ENCODE results near the gene INTS12.
A peak's percentile ranks its signal among the peaks of the same experiment; 100 is the strongest.
"Not testable (repeated sequence)": the region's sequence is repeated elsewhere in the genome, so short reads cannot be mapped to it uniquely, and the experiment has no call there.

INTS12 gene, protein sequence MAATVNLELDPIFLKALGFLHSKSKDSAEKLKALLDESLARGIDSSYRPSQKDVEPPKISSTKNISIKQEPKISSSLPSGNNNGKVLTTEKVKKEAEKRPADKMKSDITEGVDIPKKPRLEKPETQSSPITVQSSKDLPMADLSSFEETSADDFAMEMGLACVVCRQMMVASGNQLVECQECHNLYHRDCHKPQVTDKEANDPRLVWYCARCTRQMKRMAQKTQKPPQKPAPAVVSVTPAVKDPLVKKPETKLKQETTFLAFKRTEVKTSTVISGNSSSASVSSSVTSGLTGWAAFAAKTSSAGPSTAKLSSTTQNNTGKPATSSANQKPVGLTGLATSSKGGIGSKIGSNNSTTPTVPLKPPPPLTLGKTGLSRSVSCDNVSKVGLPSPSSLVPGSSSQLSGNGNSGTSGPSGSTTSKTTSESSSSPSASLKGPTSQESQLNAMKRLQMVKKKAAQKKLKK

DNA sequence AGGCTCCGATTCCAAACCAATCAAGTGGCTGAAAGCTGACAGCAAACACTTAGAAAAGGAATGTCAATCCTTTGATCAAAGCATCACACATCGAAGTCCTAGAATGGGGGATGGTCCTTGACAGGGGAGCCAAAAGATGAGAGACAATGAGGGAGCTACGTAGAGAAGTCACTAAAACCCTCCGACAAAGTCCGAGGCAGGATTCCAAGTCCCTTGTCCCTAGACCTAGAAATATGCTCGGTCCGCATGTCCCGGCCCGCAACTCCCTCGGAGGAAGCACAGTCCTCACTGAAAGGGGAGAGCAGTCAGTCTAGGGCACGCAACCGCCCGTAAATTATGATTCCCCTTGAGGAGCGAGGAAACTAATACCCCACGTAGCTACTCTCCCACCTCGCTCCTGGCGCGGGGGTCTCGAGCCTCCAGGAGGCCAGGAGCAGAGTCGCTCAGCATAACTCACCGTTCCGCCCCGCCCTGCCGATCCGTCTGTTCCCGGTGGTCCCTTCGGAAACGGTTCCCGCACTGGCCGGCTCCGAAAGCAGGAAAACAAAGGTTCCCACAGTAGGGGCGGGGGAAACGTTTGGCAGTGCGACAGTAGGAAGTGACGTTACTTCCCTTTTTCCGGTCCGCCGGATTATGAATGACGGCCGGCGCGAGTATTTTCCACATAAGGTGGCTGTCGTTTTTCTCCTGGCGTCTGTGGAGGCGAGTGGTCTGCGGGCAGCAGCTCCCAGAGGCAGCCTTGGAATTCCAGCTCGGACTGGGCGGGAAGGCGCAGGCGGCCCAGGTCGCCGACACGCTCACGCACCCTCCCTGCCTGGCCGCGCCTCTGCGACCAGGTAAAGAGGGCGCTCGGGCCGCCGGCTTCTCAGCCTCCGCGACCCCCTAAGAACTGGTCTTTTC lies at the start of gene INTS12, which contains the start of gene GSTCD:
TSS of gene INTS12 (minus strand) at position 509 of the 900 bp plus-strand sequence. CDS start 8,684 bp downstream, outside the sequence.
TSS of gene GSTCD (plus strand) at position 604 of the 900 bp plus-strand sequence. CDS start 8,830 bp downstream, outside the sequence.
- peak; percentile 95 for DNase-seq (ENCODE audit: low spot score)

DNA sequence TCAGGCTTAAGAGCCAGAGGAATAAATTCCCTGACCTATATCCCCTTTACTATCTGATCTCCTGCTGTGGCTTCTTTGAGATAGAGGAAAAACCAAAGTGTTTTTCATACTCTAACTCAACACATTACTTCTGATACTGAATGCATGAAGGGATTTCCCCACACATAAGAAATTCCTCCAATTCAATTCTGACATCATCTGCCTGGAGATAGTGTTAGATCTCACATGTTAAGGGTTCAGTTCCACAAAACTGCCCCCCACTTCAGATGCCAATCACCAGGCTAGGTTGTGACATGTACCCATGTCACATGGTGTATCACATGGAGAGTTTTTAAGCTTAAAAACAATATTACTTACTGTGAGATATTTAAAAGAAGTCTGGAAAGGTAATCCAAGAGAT lies 46.9 kb upstream of the INTS12 start:
- no peak for DNase-seq (ENCODE audit: low spot score)

DNA sequence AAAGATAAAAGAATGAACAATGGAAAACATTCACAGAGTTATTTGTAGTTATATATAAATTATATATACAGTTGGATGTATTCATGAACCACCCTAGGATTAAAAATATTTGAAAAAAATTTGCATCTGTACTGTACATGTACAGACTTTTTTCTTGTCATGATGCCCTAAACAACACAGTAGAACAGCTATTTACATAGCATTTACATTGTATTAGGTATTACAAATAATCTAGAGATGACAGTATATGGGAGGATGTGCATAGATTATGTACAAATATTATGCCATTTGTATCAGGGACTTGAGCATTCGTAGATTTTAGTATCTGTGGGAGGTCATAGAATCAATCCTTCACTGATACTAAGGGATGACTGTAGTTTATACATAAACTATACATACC lies 44.9 kb upstream of the INTS12 start:
- DNase-seq (ENCODE audit: low spot score) = no peak

DNA sequence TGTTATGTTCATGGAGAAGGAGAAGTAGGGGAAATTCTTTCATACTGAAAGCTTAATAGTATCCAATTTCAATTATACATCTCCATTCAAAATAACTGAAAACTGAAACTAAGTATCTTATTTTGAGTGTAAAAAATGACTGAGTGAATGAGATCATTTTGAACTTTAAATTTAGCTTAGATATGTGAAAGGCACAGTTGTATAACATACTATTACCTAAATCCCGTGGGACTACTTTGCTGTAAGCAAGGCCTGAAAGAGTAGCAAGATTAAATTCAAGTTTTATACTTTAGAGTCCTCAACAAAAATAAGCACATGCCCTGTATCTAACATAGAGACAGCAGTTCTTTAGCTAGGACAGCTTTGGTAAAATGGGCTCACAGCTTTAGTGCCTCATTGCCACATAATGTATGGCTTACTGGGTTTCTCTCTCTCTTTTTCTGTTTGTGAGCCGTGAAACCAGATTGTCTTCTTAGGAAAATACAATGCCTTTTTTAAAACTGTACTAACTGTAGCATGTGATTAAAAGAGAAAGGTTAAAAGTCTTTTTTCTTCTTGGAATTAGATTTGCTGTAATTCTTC lies 43.3 kb upstream of the INTS12 start:
- DNase-seq (ENCODE audit: low spot score) = no peak

DNA sequence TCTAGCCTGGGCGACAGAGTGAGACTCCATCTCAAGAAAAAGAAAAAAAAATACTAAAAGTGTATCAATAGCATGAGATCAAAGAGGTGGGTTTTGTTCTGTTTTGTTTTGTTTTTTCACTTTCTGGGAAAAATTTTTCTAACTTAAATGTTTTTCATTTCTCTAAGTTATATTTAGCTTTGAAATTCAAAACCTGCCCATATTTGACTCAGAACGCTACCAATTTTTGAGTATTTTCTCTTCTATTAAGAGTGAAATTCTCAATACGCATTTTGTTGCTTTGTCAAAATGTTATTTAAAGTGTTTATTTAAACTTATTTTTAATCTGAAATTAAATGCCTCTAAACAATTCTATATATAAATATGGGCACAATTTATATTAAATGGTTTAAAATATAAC lies 39.7 kb upstream of the INTS12 start:
- DNase-seq (ENCODE audit: low spot score) = no peak

DNA sequence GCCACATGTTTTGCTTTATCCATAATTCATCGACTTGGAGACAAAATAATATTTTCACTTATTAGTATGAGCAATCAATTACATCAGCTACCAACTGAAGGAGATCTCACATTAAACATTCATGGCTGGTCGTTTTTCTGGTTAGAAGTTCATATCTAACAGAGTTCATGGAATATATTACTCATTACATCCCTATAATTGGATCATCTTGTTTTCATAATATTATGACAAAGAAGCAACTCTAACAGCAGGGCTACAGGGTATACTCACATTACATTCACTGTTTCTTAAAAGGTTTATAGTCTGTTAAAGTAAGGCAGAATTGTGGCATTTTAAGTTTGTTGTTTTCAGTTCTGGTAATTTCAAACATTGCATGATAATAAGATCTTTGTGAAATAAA lies 33.1 kb upstream of the INTS12 start:
- DNase-seq (ENCODE audit: low spot score) = no peak

DNA sequence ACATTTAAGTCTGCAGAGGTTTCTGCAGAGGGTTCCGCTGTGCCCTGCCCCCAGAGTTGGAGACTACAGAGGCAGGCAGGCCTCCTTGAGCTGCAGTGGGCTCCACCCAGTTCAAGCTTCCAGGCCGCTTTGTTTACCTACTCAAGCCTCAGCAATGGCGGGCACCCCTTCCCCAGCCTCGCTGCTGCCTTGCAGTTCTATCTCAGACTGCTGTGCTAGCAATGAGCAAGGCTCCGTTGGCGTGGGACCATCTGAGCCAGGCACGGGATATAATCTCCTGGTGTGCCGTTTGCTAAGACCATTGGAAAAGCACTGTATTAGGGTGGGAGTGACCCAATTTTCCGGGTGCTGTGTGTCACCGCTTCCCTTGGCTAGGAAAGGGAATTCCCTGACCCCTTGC lies 26.7 kb upstream of the INTS12 start:
- DNase-seq (ENCODE audit: low spot score) = not testable (repeated sequence)

DNA sequence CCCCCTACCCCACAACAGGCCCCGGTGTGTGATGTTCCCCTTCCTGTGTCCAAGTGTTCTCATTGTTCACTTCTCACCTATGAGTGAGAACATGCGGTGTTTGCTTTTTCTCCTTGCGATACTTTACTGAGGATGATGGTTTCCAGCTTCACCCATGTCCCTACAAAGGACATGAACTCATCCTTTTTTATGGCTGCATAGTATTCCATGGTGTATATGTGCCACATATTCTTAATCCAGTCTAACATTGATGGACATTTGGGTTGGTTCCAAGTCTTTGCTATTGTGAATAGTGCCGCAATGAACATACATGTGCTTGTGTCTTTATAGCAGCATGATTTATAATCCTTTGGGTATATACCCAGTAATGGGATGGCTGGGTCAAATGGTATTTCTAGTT lies 21.4 kb upstream of the INTS12 start:
- DNase-seq (ENCODE audit: low spot score) = not testable (repeated sequence)

DNA sequence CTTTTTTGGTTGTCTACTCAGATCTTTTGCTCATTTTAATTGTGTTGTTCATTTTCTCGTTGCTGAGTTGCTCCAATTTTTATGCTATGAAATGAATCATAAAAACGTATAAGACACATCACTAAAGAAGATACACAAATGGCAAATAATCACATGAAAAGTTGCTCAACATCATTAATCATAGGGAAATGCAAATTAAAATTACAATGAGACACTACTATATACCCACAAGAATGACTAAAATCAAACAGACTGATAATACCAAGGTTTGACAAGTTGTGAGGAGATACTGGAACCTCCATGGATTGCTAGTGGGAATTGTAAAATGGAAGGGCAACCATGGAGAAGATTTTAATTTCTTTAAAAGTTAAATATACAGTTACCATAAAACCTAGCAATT lies 17.1 kb upstream of the INTS12 start:
- no peak for DNase-seq (ENCODE audit: low spot score)

DNA sequence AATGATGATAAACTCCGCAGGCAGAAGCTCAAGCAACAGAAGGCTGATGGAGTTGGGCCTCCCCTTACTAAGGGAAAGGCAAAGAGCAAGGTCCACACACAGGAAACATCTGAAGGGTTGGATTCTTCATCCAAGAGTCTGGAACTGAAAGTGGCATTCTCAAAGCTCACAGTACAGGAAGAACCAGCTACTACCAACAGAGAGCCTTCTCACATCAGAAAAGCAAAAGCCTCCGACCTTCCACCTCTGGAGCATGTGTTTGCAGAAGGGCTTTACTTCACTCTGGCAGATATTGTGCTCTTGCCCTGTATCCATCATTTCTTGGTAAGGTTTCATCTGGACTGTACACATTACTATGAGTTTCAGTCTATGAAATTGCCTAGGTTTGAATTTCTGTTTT lies 10.7 kb upstream of the INTS12 start:
- no peak for DNase-seq (ENCODE audit: low spot score)

DNA sequence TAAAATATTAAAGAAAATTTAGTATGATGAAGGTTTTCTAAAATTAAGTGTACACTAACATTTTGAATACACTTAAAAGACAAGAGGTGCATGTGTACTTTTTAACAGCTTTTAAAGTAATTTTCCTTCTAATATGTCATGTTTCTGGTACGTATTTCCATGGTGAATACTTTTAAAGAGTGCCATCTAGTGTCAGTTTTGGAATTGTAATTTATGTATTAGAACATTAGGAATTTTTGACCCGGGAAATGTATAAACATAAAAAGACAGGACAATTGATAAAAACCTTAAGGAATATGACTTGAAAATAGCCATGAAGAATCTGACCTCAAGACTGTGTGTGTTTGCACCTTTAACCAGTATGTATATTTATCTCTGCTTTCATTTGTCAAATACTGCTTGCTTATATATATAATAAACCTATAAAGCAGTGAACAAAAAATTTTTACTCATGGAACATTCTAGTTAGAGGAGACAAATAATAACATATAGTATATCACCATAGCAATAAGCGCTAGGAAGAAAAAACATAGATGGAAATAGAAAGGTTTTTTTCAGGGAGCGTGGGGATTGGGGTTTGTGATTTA lies 7.3 kb upstream of the INTS12 start:
- no peak for DNase-seq (ENCODE audit: low spot score)

DNA sequence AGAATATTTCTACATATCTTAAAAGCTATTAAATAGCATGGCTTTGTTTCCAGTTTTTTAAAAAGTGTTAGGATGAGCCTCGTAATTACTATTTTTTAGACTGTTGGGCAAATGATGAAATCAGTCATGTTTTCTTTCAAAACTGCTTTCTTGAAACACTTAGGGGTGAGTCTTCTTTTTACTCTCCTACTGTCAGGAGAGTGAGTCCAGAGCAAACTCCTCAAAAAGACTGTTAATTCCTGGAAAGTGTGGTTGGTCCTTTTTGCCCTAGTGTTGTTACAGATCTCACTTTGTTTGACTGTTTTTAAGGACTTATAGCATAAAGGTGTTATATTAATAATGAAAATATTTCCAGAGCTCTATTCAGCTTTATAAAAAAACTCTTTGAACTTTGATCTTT lies 6.4 kb upstream of the INTS12 start:
- DNase-seq (ENCODE audit: low spot score) = no peak

DNA sequence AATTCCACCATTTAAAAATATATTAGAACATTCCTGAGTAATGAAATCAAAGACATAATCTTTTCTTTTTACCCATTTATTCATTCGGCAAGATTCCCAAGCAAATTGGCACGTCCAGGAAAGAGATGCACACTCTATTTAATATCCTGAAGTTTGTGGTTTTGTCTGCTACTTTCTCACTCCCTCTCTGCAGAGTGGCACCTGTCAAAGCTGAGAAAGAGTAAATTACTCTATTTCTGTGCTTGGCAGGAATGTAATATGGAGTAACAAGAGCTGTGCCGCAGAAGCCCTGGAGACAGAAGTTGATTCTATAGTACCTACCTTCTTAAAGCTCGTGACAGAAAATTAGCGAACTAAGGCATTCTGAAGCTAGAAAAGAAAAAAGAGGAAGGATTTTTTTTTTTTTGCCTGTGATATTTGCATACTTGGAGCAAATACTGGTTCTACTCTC lies 5.6 kb upstream of the INTS12 start:
- DNase-seq (ENCODE audit: low spot score) = no peak

DNA sequence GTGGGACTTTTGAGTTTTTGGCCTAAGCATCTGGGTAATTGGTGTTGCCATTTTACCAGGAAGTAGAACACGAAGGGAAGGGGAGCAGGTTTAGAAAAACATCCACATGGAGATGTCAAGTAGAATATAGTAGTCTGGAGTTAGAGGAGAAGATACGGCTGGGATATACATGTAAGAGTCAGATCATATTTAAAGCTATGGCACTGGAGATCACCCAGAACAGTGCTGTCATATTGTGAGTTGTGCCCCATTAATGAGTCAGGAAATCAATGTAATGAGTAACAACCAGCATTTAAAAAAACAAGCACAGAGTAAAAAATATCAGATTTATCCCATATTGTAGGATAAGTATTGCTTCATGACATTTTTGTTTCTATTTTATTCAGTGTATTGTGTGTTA lies 4.3 kb upstream of the INTS12 start:
- no peak for DNase-seq (ENCODE audit: low spot score)

DNA sequence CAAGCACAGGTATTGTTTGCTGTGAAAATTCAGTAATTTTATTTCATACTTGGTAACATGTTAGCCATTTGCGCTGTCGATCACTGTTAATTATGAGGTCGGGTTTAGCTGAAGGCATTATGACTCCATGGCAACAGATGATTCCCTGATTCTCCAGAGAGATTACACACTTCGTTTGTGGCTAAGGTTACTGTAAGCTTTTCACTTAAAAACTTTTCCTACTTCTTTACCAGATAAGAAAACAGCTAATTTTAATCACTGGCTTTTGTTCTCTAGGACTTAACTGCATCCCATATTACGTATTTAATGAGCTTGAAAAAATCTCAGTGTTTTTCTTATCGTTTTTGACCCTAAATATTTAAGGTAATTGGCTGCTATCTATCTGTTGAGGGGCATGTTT lies 2.2 kb upstream of the INTS12 start:
- no peak for DNase-seq (ENCODE audit: low spot score)

DNA sequence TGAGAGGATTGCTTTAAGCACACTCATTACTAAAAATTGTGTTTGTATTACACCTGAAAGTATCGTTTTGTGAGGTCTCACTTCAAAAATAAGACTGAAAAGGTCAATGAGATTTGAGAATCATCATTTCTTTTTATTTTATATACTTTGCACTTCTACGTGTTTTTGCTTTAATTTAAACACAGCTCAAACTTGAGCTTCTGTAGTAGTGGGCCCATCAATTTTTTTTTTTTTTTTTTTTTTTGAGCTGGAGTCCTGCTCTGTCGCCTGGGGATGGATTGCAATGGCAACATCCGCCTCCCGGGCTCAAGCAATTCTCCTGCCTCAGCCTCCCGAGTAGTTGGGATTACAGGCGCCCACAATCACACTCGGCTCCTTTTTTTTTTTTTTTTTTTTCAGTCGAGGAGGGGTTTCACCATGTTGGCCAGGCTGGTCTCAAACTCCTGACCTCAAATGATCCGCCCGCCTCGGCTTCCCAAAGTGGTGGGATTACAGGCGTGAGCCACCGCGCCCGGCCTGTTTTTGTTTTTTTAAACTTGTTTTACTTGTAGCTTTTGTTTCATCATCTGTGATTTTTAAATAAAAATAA lies 1.6 kb upstream of the INTS12 start:
- DNase-seq (ENCODE audit: low spot score) = no peak

DNA sequence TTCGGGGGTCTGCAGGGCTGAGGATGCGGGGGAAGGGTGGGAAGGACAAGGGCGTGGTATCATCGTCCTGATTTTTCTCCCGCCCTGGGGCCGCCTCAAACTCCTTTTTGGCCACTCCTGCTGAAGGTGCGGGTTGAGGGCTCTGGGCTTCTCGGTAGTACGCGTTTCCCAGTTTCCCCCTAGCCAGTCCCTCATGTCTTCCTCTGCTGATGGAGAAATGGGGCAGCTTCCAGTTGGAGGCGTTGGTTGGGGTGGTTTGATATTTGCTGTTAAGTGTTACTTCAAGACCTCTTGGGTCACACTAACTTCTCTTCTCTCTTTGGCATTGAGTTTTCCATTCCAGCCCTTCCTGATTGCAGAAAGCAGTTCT lies 577 bp upstream of the INTS12 start:
- DNase-seq (ENCODE audit: low spot score) = no peak

DNA sequence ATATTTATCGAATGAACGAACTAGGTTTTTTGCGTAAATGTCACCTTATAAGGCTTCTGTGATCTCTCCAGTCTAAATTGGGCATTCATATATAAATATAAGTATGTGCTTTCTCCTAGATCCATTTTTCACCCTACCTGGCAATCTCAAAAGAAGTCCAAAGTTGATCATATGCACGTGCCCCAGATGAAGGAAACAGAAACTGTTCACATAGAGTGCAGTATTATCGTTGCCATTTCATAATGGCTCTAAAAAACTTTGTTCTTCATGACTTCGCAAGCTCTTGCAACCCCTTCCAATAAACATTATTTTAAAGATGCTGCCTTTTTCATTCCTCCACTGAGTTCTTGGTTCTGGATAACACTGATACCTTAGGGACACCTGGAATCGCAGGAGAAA lies 708 bp downstream of the INTS12 start:
- DNase-seq (ENCODE audit: low spot score) = no peak

DNA sequence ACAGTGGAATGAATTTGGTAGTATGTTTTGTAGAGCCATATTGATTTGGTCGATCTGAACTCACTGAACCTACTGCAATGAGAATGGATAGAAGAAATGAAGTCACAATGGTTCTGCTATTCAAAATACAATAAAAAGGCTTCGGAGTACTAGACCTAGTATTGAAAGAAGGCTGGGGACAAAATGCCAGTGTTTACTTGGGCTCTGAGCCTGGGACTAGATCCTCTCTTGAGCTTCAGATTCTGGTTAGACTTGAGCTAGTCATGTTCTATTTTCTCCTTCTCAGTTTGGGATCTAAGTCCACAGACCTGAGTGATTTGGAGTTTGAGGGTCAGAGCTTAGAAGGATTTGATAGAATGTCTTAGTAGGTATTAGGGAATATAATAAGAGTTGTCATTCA lies 9.9 kb downstream of the INTS12 start:
- DNase-seq (ENCODE audit: low spot score) = no peak

DNA sequence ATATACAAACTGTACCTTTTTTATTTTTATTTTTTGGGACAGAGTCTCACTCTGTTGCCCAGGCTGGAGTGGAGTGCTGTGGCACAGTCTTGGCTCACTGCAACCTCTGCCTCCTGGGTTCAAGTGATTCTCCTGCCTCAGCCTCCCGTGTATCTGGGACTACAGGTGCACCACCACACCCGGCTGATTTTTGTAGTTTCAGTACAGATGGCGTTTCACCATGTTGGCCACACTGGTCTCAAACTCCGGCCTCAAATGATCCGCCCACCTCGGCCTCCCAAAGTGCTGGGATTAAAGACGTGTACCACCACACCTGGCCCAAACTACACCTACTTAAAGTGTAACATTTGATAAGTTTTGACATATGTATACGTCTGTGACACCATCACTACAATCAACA lies 12.7 kb downstream of the INTS12 start:
- not testable (repeated sequence) for DNase-seq (ENCODE audit: low spot score)

DNA sequence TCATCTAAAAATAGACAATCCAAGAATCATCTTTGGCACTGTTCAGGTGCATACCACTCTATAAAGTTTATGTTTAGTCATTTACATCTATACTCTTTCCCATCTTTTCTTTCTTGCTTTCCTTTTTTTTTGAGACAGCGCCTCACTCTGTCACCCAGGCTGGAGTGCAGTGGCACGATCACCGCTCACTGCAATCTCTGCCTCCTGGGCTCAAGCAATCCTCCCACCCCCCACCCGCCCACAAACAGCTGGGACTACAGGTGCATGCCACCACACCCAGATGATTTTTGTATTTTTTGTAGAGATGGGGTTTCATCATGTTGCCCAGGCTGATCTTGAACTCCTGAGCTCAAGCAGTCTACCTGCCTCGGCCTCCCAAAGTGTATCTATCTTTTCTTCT lies 13.7 kb downstream of the INTS12 start:
- not testable (repeated sequence) for DNase-seq (ENCODE audit: low spot score)

DNA sequence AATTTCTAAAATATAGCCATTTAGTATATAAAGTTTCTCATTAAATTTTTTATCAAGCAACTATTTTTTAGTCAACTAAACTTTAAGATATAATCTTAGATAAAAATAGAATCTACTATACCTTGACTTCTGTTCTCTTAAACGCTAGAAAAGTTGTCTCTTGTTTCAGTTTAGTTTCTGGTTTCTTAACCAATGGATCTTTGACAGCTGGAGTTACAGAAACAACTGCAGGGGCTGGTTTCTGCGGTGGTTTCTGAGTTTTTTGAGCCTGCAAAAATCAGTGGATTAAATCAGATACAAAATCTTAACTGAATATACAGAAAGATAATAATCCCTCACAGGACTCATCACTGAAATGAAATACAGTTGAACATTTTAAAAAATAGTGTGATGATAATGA lies 21.9 kb downstream of the INTS12 start:
- DNase-seq (ENCODE audit: low spot score) = no peak

Data from left forelimb (tissue), 1 donor.